ENCODE measurements around the gene EPB41L5.
"Not testable (repeated sequence)": the region's sequence is repeated elsewhere in the genome, so short reads cannot be mapped to it uniquely, and the experiment has no call there.

- not testable (repeated sequence) for TF ChIP-seq CTCF, POLR2A (IDR thresholded peaks at IDR 0.05)
These were observed 9.6 kb downstream of the EPB41L5 start for GRCh38 chr2:120022505-120022904.

Measured in right lobe of liver (tissue), 4 donors.